DMS 273 treated with DMSO at 0.1 percent for 48 hours (cell line): ENCODE measurements around the gene RPL41.
A peak's percentile ranks its signal among the peaks of the same experiment; 100 is the strongest.

Source experiments
- DNase-seq: peaks from one replicate; lab custom pipeline; 2025; lab: John Stamatoyannopoulos, UW

RPL41 gene

DNA sequence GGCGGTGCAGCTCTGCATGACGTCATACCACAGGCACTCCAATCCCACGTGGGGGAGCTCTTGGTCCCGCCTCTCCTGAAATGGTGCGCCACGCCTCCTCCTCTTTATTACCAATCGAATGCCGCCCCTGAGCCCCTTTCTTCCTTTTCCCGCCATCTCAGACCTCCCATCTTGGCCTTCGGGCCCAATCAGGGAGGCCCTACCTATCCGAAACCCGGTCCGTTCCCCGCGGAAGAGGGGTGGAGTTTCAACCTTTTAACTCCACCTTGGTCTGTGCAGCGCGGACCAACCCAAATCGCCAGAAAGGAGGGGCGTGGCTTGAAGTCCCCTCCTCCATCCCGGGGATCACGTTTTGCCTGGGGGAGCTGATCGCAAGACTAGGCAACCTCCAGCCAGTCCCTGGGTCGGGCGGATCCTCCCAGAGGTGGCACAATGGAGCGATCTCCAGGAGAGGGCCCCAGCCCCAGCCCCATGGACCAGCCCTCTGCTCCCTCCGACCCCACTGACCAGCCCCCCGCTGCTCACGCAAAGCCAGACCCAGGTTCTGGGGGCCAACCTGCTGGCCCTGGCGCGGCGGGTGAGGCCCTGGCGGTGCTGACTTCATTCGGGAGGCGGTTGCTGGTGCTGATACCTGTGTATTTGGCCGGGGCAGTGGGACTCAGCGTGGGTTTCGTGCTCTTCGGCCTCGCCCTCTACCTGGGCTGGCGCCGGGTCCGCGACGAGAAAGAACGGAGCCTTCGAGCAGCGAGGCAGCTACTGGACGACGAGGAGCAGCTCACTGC is 11.6 kb downstream of the RPL41 start, which contains the start of gene ESYT1:
TSS of gene ESYT1 (plus strand) at position 380 of the 782 bp plus-strand sequence. CDS start at position 433, 53 bp downstream.
- peak; percentile 97 for DNase-seq

DNA sequence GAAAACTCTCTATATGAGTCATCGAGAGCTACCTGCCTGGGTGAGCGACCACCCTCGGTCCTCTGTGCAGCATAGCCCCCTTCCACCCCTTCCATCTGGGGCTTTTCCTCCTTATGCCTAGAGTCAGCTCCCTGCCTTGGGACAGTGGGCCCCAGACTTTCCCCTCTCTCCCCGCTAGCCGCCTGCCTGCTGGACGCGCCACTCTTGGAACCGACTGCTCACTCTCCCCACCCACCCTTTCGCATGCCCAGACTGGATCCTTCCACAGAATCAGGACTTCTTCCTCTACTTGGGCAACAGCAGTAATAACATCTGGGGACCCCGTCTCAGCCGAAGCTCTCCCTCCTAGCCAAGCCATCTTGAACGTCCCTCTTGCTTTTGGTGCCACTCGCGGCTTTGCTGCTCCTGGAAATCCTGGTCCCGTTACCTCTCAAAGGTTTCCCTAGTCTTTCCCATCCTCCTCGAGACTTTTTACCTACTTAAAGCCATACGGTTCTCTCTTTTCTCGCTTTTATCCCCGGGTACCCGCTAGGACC is 12.3 kb downstream of the RPL41 start:
- DNase-seq, result no peak

DNA sequence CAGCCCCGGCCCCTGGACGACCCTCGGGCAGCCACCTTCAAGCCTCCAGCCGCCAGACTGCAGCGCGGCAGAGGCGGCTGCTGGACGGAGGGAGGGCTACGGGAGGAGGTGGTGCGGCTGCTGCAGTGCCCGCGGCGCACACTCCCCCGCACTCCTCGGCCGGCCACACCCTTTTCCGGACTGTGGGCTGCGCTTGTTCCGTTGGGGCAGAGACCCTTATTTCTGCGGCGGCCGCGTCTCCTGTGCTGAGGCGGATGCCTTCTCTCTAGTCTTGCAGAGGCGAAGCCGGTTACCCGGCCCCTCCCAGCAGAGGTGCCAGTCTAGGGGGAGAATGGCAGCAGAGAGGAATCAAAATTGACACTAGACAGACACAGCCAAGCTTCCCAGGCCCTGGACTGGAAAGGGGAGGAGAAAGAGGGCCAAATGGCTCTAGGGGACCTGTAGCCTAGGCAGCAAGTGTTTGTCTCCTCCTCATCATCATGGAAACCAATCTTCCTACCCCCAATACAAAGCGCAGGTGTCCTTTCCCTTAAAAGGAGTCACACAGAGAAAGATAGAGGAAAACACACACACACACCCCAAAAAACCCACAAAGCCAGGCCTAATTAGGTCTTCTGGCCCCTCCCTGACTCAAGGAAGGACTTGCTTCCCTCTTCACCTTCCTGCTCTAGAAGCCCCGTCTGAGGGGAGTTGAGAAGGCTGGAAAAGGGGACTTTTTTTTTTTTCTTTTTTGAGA is 12.9 kb downstream of the RPL41 start:
- DNase-seq, result no peak

DNA sequence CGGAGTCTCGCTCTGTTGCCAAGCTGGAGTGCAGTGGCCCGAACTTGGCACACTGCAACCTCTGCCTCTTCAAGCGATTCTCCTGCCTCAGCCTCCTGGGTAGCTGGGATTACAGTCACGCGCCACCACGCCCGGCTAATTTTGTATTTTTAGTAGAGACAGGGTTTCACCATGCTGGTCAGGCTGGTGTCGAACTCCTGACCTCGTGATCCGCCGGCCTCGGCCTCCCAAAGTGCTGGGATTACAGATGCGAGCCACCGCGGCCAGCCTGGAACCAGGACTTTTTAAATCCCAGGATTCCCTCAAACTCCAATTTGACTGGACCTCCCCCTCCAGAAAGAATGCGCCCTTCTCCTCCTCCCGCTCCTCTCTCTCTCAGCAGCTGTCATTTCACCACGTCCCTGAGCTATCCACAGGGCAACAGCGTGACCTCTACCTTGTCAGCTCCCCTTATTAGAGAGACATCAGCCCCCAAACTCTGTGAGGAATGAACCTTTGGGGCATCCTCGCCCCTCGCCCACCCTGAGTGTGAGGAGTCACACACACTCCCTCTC is 13.6 kb downstream of the RPL41 start:
- no peak for DNase-seq

DNA sequence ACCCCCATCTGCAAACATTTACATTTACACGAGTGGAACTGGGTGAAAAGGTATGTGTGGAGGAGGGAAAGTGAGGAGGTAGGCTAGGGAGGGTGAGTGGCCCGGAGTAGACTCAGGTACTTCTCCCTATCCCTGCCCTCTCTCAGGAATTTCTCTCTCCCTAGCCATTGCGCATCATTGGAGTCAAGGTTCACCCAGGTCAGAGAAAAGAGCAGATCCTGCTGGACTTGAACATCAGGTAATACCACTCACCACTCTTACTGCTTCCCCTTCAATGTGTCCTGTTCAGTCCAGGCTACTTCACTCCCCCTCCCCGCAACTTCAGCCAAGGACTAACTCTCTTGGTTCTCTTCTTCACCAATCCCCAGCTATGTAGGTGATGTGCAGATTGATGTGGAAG is 14.4 kb downstream of the RPL41 start:
- no peak for DNase-seq

DNA sequence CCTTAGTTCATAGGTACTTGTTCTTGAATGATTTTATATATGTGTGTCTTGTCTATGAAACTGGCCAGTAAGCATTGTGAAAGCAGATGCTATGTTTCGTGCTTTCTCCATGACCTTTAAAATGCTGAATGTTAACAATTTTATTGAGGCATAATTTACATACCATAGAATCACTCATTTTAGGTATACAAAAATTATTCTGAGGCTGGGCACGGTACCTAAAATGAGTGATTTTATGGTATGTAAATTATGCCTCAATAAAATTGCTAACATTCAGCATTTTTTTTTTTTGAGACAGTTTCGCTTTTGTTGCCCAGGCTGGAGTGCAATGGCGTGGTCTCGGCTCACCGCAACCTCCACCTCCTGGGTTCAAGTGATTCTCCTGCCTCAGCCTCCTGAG is 18.5 kb downstream of the RPL41 start:
- DNase-seq, result no peak

DNA sequence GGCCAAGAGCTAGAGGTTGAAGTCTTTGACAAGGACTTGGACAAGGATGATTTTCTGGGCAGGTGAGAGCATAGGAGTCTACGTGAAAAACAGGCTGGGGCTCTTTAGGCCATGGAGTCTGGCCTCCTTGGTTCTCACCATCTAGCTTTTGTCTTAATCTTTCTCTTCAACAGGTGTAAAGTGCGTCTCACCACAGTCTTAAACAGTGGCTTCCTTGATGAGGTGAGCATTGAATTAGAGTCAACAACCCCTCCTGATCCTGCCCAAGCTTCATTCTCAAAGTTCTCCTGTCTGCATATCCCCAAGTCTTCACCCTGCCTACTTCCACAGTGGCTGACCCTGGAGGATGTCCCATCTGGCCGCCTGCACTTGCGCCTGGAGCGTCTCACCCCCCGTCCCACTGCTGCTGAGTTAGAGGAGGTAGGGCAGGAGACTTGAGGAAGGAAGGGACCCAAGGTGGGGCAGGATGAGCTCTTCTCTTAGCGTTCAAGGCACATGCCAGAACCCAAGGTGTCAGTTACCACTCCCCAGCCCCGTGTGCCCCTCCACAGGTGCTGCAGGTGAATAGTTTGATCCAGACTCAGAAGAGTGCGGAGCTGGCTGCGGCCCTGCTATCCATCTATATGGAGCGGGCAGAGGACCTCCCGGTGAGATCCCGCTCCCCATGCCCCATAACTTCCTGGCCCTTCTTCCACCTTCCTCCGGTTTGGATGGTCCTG is 21.6 kb downstream of the RPL41 start:
- DNase-seq, result no peak

DNA sequence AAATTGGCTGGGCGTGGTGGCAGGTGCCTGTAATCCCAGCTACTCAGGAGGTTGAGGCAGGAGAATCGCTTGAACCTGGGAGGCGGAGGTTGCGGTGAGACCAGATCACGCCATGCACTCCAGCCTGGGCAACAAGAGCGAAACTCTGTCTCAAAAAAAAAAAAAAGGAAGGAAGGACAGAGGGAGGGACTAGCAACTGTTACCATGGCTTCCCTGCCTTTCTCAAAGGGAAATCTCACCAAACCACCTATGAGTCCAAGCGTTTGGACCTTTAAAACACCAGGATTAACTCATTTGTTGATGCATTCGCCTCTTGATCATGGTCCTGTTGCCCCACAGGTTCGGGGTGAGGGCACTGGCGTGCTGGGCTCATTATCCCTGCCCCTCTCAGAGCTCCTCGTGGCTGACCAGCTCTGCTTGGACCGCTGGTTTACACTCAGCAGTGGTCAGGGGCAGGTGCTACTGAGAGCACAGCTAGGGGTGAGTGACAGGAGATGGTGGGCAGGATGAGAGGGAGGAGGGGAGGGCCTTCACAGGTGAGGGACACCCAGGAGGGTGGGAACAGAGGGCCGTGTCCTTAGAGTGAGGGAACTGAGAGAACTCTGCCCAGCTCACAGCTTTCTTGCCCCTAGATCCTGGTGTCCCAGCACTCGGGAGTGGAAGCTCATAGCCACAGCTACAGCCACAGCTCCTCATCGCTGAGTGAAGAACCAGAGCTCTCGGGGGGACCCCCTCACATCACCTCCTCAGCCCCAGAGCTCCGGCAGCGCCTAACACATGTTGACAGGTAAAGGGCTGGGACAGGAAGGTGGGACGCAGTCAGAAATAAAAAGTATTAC is 25.7 kb downstream of the RPL41 start:
- no peak for DNase-seq

DNA sequence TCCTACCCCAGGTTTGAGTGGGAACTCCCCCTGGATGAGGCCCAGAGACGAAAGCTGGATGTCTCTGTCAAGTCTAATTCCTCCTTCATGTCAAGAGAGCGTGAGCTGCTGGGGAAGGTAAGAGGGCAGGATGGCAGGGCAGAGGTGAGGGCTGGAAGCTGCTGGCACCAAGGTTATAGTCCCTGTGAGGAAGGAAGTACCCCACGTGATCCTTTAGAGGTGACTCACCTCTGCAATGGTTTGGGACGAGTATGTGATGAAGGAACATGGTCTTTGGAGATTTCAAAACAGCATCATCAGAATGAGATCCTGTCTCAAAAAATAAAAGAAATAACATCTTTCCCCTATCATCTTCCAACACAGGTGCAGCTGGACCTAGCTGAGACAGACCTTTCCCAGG is 26.8 kb downstream of the RPL41 start:
- DNase-seq, result no peak

DNA sequence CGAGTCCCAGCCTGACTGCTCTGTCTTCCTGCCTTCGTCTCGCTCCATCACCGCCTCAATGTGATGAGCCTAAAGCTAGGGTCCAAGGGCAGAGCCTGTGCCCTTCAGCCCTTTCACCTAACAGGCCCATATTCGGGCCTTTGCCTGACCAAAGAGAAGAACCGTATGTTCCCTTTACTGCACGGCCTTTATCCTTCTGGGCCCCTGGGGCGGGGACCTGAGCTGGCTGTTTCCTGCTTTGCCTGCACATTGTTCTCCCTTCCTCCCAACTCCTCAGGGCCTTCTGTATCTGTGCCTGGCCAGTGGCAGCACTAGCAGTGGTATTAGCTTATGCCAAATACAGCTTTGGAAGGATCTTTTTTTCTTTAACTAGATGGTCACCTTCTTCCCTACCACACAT is 27.4 kb downstream of the RPL41 start:
- DNase-seq, result no peak

DNA sequence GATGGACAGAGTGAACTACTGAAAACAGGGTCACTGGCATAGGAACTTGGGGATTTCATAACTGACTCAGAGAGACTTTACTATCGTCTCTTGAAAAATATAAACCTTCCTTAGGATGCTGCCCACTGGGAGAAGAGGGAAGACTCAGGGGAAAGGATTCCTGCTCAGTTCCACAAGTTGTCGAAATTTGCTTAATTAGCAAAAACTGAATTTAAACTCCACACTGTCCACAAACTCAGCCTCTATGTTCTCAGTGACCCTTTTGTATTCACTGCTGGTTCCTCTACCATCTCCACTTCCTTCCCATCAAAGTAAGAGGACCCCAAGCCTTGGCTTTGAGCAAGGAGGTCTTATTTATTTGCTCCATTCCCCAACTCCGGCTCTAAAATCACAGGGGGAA is 28.8 kb downstream of the RPL41 start:
- DNase-seq, result no peak

DNA sequence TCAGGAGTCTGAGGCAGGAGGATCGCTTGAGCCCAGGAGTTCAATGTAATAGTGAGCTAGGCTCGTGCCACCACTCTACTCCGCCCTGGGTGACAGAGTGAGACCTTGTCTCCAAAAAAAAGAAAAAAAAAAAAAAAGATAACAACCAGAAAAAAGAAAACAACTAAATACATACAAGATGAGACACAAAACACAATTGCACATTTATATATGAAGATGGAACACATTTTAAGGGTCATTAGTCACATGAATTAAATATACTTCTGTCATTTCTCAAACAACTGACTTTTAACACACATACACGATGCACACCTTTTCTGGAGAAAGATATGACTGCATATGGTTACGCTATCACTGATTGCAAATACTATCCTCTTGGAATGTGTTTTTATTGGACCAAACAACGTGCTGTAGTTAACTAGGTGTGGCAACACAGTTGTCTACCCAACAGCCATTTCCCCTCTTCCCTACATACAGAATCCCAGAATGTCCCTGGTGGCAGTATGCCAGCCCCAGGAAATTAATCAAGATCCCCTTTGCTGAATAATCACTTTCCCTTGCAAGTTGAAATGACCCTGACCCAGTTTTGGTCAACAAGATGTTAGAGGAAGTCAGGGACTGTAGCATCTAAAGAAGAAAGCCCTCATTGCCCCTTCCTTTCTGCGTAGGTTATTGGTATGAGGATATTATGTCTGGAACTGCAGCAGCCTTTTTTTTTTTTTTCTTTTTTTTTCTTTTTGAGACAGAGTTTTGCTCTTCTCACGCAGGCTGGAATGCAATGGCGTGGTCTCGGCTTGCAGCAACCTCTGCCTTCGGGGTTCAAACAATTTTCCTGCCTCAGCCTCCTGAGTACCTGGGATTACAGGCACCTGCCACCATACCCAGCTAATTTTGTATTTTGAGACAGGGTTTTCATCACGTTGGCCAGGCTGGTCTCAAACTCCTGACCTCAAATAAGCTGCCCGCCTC is 30.3 kb downstream of the RPL41 start:
- no peak for DNase-seq

DNA sequence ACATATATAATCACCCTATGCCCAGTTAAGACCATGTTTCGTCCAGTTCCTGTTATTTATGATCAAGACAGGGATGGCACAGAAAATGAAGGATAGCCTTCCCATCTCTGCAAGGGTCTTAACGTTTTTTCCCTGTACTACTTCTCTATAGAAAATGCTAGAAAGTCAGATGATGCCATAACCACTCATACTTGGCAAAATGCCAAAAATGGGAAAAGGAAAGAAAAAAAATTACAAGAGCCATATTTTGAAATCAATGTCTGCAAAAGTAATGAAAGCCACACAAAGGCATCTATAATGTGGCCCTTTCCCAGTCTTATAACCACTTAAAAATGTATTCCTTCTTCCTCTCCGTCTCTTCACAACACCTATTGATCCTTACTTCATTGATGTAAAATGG is 34.1 kb downstream of the RPL41 start:
- no peak for DNase-seq

DNA sequence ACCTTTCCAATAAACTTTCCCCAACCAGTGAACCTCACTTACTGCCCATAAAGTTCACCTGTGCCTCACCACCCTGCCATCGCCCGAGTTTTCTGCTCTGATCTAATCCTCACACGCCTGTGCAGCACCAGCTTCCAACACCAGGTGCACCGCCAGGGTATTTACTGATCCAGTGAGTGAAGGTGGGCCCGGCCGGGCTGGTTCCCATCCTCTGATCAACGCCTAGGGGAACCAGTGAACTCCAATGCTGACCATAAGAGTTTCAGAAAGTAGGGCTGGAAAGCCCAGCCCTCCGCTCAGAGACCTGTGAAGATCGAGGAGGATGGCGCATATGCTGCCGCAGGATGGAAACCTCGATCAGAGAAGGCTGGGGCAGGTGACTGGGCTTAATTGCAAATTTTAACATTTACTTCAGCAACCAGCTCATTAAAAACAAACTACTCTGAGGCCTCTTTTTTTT is 35.3 kb downstream of the RPL41 start:
- DNase-seq, result no peak

DNA sequence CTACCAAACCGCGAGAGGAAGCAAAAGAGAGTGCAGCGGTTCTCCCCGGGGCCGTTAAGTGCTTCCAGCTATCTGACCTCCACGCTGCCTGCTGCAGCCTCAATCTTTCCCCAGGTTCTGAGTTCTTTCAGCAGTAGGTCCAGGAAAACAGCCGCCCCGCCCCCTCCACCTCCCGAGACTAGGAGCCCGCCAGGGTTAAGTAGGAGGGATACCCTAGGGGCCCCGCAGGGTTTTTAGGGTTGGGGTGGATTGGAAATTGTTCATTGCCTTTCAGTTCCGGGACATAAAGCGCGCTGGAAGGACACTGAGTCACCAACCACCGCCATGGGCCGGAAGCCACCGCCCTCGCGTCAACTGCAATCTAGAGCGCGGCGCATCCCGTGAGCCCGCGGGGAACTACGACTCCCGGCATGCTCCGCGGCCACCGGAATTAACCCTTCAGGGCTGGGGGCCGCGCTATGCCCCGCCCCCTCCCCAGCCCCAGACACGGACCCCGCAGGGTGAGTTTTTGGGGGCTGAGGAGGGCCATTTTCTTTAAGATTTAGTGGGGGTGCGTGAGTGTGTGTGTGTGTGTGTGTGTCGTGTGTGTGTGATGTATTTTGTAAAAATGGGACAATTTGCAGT is 35.8 kb downstream of the RPL41 start, which contains the start of gene MYL6B:
TSS of gene MYL6B (plus strand) at position 456 of the 624 bp plus-strand sequence. CDS start 1,332 bp downstream, outside the sequence.
- peak; percentile 66 for DNase-seq

DNA sequence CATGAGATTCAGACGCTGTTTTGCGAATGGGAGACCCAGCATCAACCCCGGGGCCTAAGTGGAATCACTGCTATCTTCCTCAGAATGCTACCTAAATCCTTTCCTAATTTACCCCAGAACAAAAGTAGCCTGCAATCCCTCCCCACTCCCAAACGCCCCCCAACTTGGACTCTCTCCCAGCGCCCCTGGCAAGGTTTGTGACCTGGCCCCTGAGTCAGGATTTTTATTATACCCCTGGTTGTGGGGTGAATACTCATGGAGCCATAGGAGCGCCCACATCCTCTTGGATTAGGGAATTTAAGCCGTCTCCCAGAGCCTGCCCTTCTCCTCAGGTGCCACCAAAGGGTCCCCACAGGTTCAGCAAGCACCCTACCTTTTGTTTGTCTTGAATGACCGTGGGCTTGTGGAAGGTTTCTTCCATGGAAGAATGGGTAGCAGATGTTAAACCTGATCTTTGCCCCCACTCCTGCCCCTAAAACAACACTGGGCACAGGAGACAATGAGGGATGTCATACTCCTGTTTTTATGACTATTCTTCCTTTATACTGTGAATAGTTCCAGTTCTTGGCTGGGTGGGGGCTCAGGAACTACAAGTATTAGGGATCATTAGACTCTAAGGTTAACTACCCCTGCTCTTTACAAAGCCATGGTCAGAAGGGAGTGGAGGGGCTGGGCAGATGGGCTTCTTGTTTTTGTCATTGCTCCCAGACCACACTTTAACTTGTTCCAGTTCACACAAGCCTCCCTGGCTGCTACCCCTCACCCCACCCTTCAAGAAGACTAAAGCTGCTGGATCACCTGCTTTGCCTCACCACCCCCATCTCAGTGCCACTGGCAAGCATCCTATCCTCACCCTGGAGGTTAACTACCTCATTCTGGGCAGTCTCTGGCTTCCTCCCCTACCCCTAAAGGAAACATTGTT is 36.6 kb downstream of the RPL41 start:
- no peak for DNase-seq

DNA sequence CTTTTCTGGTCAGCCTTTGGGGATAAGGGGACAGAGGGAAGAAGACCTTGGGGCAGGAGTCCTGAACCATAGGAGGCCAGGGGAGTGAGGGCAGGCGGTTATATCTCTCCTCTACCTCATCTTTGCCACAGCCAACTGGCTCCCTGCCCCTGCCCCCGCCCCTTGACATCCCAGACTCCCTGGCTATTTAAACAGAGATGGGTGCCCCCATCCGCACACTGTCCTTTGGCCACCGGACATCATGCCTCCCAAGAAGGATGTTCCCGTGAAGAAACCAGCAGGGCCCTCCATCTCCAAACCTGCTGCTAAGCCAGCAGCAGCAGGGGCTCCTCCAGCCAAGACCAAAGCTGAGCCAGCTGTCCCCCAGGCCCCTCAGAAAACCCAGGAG is 37.2 kb downstream of the RPL41 start:
- no peak for DNase-seq

DNA sequence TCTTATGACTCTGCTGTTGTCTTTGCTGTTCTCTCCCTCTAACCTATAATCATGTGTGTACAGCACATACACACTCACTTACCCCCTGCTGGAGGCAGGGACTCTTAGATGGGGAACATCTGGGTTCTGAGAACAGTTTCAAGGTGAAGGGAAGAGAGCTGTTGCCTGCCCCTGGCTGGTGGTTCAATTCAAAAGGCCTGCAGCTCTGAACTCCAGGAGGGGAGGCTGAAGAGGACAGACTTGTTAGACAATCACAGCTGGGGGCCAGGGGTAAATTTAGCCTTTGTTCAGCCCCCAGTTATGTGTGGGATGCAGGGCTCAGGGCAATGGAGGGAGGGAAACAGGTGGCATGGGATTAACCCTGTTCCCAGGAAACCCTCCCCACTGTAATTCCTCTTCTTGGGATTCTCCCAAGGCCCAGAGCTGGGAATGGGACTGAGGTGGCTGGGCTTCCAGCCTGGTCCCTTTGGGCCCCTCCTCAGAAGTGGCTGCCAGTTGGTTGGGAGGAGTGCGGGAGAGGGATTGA is 37.9 kb downstream of the RPL41 start:
- DNase-seq, result no peak
